GM18861 (cell line): ENCODE results near the gene ACADVL.
"Not testable (repeated sequence)": the region's sequence is repeated elsewhere in the genome, so short reads cannot be mapped to it uniquely, and the experiment has no call there.

Experiments used
- ATAC-seq: cut with Tn5 transposase; IDR thresholded peaks from one replicate; pipeline ENCODE4 v1.9.1; 2021; ENCODE audit not compliant: unreplicated experiment

The ACADVL gene

GRCh38 chr17:7234083-7234951 is 14.6 kb downstream of the ACADVL start, which contains the start of gene DVL2:
Gene DVL2 (minus strand): TSS chr17:7234517. CDS start chr17:7234262, 255 bp downstream.
- ATAC-seq = peak; percentile 35

GRCh38 chr17:7235693-7236665 is 16.2 kb downstream of the ACADVL start:
- no peak for ATAC-seq

GRCh38 chr17:7236808-7237207 is 17.1 kb downstream of the ACADVL start:
- ATAC-seq = no peak

- no peak for ATAC-seq
Observed at GRCh38 chr17:7237266-7237760, 17.6 kb downstream of the ACADVL start.

- ATAC-seq = no peak
Observed at GRCh38 chr17:7237761-7238419, 18.2 kb downstream of the ACADVL start.

- ATAC-seq = no peak
Observed at GRCh38 chr17:7238420-7239090, 18.8 kb downstream of the ACADVL start.

- peak; percentile 36 for ATAC-seq
Observed at GRCh38 chr17:7239091-7240027, 19.6 kb downstream of the ACADVL start, which contains the start of gene PHF23. Gene PHF23 (minus strand): TSS chr17:7239457. CDS start chr17:7239279, 178 bp downstream.

GRCh38 chr17:7240375-7240774 is 20.6 kb downstream of the ACADVL start:
- ATAC-seq = no peak

- no peak for ATAC-seq
Observed at GRCh38 chr17:7241090-7241733, 21.5 kb downstream of the ACADVL start.

GRCh38 chr17:7241783-7242716 is 22.3 kb downstream of the ACADVL start, which contains the start of gene GABARAP:
Gene GABARAP (minus strand): TSS chr17:7242449. CDS start chr17:7242330, 119 bp downstream.
- ATAC-seq = peak; percentile 28

- peak; percentile 41 for ATAC-seq
Observed at GRCh38 chr17:7242717-7243452, 23.1 kb downstream of the ACADVL start.

- ATAC-seq = no peak
Observed at GRCh38 chr17:7243453-7243729, 23.7 kb downstream of the ACADVL start.

- ATAC-seq = not testable (repeated sequence)
Observed at GRCh38 chr17:7243838-7244237, 24.1 kb downstream of the ACADVL start.

- ATAC-seq = no peak
Observed at GRCh38 chr17:7246779-7247178, 27.0 kb downstream of the ACADVL start.

- no peak for ATAC-seq
Observed at GRCh38 chr17:7248796-7249195, 29.1 kb downstream of the ACADVL start.

GRCh38 chr17:7249214-7249613 is 29.5 kb downstream of the ACADVL start:
- no peak for ATAC-seq

GRCh38 chr17:7249830-7250229 is 30.1 kb downstream of the ACADVL start:
- ATAC-seq = no peak
